ENCODE results near the gene FPR3.
"Not testable (repeated sequence)": the region's sequence is repeated elsewhere in the genome, so short reads cannot be mapped to it uniquely, and the experiment has no call there.

FPR3 gene, protein sequence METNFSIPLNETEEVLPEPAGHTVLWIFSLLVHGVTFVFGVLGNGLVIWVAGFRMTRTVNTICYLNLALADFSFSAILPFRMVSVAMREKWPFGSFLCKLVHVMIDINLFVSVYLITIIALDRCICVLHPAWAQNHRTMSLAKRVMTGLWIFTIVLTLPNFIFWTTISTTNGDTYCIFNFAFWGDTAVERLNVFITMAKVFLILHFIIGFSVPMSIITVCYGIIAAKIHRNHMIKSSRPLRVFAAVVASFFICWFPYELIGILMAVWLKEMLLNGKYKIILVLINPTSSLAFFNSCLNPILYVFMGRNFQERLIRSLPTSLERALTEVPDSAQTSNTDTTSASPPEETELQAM

DNA sequence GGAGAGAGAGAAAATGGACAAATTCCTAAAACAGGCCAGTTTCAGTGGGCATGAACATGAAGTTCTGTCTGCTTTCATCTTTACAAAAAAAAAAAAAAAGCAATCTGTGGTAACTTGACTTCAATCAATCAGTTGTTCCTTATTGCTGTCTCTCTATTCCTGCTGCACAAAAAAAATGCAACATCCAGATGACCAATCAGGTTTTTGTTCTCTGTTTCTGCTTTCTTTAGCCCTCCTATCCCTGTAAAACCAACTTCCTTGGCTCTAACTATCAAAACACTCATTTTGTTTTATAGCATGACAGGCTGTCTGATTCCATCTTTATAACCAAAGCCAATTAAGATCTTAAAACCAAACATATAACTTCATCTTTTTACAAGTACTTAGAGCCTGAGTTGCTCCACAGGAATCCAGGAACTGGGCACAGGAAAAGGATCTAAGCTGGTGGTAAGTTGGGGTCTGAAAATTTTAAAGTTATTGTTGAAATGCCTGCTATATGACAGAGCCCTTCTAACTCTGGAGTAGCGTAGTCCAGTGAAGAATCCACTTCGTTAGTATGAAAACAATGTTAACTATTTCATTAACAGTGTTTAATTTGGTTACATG lies at the start of gene FPR3:
FPR3 (plus strand) TSS at position 273 of the 606 bp plus-strand sequence. CDS start 28,592 bp downstream, outside the sequence.
- no peak for DNase-seq

DNA sequence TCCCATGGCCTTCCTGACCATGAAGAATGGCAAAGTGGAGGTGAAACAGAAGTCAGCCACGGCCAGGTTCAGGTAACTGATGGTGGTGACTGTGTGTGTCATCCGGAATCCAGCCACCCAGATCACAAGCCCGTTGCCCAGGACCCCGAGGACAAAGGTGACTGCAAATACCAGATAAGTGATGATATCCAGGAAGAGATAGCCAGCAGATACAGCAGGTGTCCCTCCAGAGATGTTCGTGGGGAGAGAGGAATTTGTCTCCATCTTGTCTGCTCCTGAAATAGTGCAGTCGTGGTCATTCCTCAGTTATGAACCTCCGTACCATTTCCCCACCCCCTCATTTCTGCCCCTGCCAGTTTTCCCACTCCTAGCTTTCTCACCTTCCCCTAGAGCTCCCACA lies 48.2 kb upstream of the FPR3 start:
- no peak for DNase-seq

DNA sequence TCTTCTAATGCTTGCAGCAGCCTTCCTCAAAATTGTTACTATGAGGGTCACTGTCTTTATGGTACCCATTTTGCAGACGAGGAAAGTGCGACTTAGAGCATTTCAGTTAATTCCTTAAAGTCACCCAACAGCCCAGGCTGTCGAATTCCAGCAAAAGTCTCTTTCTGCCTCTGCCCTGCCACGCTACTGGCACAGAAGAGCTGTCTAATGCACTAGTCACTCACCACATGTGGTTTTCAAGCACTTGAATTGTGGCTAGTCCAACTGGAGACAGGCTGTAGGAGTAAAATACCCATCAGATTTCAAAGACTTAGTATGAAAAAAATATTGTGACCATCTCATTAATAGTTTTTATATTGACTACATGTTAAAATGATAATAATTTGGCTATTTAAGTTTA lies 45.0 kb upstream of the FPR3 start:
- no peak for DNase-seq

DNA sequence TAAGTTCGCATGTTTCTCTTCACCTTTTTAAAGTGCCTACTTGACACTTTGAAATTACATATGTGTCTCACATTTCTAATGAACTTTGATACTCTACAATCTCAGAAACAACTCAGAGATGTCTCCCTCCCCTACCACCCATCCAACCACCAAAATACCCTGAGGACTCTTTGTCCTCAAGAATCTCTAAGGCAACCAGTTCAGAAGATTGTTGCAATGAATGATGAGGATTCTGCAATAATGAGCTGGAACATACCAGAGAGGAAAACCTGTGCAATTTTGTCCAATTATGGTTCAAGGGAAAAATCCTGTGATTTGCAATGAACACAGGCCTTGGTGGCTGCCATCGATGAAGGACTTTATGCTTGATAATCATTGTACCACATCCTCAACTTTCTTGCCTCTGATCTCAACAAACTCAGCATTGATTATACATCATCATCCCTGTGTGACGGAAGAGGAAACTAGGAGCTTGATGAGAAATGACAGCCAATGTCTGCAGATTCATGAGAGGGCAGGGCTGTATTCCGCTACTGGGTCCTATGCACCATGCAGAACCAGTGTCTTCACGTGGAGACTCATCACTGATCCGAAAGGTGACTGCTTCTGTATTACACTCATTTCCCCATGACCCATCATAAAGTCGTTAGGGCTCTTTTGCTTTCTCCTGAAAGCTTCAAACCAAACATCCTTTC lies 44.4 kb upstream of the FPR3 start:
- DNase-seq: no peak

DNA sequence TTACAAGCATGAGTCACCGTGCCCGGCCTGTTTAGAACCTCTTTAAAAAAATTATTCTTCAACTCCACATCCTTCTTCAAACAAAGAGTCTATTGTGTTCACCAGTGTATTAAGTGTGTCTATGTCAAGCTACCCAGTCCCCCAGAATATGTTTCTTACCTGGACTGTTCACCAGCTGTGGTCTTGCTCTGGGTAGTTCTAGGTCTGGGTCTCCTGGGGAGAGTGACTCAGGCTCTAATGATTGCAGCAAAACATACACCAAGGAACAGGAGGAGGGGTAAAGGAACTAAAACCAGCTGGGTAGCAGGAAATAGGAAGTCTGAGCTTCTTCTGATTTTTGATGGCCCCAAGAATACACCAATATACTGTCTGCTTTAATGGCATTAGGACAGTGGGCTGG lies 43.3 kb upstream of the FPR3 start, which contains the start of gene FPR1:
FPR1 (minus strand) TSS at position 224 of the 400 bp plus-strand sequence. CDS start 4,884 bp downstream, outside the sequence.
- DNase-seq: no peak

DNA sequence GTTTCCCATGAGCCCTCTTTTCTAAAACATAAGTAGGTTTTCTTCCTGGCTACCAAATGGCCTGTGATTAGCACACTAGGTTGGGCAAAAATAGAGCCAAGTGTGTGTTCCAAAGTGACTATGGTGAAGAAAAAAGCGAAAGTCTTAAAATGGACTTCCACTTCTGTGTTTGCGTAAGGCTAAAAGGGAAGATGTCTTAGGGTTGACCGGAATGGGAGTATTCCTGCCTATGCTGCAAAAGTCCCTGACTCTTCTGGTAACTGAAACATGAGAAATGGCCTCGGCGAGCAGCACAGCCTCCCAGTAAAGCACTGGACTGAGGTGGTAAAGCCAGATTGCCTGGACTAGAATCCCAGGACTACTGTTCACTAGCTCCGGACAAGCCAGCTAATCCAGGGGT lies 40.8 kb upstream of the FPR3 start:
- no peak for DNase-seq

DNA sequence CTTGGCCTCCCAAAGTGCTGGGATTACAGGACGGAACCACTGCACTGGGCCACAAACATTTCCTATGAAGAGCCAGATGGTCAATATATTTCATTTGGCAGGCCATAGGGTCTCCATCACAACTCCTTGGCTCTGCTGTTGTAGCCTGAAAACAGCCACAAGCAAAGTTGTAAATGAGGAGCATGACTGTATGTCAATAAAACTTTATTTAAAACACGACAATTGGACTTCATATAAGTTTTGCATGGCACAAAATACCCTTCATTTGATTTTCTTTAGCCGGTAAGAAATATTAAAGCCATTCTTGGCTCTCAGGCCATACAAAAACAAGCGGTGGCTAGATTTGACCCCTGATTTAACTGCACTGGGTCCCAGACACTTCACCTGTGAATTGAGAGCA lies 40.2 kb upstream of the FPR3 start:
- DNase-seq: no peak

DNA sequence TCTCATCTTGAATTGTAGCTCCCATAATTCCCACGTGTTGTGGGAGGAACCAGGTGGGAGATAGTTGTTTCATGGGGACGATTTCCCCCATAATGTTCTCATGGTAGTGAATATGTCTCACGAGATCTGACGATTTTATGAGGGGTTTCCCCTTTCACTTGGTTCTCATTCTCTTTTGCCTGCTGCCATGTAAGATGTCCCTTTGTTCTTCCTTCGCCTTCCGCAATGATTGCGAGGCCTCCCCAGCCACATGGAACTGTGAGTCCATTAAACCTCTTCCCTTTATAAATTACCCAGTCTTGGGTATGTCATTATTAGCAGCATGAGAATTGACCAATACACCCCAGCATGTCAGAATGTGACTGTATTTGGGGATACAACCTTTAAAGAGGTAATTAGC lies 39.4 kb upstream of the FPR3 start:
- DNase-seq: no peak

DNA sequence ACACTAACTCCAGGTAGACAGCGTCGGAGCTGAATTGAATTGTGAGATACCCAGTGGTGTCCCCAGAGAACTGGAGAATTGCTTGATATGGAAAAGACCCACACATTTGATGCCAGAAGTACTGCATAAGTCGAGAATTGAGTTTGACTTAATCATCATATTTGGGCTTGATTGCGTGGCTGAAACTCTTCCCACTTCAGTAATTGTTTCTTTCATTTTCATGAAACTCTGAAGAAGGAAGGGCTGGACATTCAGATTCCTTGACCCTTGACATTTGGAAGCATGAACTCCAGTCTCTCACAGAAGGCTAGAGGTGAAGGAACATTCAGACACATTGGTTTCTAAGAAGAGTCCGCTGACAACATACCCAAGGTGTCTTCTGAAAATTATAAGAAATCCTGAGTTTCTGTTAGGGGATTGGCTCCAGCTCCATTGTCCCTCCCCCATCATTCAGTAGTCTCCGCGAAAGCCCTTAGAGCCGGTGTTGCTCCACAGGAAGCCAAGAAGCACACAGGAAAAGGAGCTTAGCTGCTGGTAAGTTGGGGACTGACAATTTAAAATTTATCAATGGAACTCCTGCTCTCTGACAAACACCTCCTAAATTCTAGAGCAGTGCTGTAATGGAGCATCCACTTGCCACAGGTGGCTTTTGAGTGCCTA lies 34.1 kb upstream of the FPR3 start, which contains the start of gene FPR2:
FPR2 (plus strand) TSS at position 484 of the 660 bp plus-strand sequence. CDS start 7,479 bp downstream, outside the sequence.
- no peak for DNase-seq

DNA sequence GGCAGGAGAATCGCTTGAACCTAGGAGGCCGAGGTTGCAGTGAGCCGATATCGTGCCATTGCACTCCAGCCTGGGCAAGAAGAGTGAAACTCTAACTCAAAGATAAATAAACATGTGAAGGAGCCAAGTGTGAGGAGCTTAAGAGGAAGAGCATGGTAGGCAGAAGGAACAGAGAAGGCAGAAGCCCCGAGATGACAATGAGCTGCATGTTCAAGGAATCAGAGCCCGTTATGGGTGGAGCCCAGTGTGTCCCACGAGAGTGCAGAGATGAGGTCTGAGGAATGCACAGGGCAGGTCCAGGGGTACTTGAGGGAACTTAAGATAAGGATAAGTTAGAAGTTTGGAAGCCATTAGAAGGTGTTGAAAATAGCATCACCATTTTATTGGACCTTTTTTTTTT lies 33.3 kb upstream of the FPR3 start:
- no peak for DNase-seq

DNA sequence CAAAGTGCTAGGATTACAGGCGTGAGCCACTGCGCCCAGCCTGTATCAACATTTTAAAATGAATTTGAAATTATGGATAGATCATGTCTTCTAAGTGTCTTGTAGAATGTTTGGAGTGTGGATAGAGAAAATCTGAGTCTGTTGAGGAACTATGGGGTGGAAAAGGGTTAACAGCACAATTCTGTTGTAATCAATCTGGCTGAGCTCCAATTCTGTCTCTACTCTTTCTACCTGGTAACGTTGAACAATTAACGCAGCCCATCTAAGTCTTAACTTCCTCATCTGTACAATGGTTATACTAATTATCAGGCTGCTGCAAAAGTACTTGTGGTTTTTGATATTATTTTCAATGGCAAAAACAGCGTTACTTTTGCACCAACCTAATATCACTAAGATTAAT lies 29.9 kb upstream of the FPR3 start:
- no peak for DNase-seq

DNA sequence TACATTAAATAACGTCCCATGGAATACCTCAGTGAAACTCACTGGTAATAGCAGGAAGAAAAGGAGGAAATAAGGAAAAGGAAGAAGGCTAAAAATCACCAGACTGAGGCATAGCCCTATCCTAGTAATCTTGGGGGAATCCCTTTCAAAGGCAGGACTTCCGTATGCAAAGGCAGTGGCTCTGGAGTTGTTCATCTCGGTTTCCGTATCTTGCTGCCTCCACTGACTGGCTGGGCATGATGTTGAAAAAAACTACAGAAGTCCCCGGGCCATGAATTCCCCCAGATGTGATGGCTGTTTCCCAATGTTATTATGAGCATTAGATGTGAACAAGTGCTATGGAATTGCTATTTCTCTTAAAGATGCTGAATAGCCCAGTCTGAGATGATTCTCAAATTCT lies 28.5 kb upstream of the FPR3 start:
- no peak for DNase-seq

DNA sequence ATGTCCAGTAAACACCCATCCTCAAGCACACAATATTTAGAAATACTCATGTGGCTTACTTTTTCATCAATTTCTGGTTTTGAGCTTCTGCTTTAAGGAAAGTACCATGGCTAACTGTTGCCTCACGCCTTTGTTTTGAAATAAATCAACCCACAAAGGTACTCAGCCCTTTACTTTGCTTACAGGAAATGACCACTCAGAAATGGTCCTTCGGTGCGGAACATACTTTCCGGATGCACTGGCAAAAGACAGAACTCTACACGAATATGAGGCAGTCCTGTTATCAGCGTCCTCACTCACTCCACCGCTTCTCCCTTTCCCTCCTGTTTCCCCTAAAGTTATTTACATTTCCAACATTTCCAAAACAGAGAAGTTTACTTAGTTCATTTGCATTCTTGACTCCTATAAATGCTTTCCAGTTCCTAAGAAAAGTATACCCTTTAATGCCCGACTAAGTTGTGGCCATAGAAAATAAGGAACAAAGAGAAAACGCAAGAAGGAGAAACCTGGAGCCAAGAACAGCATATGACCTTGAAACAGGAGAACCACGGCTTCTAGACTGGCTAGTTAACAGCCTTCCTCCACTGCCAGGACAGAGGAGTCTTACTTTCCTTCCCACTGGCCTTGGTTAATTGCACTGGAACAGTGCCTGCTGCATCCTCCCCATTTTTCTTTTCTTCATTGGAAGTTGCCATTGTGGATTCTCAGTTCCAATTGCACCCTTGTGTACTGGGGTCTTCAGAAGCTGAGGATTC lies 23.4 kb upstream of the FPR3 start:
- no peak for DNase-seq

DNA sequence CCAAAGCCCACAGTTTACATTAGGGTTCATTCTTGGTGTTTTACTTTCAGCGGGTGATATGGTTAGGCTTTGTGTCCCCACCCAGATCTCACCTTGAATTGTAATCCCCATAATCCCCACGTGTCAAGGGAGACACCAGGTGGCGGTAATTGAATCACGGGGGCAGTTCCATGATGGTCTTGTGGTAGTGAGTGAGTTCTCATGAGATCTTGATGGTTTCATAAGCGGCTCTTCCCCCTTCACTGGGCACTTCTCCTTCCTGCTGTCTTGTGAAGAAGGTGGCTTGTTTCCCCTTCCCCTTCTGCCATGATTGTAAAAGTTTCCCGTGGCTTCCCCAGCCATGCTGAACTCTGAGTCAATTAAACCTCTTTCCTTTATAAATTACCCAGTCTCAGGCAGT lies 22.0 kb upstream of the FPR3 start:
- no peak for DNase-seq

DNA sequence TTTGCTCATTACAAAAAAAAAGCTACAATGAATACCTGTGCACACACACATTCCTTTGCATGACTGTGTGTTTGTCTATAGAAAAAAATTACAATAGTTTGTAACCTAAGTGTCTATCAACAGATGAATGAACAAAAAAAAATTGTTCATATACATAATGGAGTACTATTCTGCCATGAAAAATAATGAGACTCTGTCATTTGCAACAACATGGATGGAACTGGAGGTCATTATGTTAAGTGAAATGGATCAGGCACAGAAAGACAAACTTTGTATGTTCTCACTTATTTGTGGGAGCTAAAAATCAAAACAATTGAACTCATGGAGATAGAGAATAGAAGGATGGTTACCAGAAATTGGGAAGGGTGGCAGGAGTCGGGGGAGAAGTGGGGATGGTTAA lies 18.4 kb upstream of the FPR3 start:
- not testable (repeated sequence) for DNase-seq

DNA sequence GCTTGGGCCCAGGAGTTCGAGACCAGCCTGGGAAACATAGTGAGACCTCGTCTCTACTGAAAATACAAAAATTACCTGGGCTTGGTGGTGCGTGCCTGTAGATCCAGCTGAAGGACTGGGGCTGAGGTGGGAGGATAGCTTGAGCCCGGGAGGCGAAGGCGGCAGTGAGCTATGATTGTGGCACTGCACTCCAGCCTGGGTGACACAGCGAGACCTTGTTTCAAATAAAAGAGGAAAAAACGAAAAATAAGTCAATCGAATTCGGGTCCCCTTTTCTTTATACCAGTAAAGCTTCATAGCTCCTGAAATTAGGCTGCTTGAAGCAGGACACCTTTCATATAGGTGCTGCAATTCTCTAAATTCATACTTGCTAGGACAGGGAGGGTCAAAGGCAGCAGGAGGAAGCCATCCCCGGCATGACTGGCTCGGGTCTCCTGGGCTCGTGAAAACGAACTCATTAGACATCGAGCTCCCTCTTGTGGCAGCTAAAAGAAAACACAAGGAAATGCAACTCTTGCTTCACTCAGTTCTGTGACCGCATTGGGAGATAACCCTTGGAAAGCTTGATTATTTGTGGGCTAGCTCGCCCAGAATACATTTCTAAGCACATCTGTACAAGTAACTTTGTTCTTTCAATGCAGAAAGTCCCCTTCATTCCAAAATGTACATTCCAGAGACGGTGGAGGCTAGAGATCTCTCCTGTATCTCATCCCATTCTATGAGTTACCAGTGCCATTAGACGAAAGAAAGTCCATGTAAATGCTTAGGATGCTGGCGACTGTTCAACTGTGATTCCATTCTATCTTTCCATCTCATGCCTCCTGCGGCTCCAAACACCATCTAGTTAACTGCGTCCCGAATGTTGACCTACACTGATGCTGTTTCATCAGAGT lies 17.1 kb upstream of the FPR3 start:
- DNase-seq: peak in 1 of 2 donors; percentile 54

DNA sequence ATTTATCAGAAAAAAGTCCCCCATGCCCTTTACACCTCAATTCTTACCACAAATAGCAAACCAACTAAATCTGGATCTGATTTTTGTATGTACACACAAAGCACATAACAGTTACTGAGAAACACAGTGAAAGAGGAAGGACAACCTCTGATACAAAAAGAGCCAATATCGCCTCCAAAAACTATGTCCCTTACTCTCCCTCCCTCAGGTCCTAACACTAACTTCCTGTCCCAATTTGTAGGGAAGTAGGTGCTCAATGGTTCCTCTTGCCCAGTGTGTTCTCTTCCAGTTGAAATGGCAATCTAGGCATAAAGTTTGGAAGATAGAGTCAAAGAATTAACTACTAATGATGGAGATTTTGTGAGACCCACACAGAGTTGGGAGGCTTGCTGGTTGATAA lies 15.8 kb upstream of the FPR3 start:
- no peak for DNase-seq

DNA sequence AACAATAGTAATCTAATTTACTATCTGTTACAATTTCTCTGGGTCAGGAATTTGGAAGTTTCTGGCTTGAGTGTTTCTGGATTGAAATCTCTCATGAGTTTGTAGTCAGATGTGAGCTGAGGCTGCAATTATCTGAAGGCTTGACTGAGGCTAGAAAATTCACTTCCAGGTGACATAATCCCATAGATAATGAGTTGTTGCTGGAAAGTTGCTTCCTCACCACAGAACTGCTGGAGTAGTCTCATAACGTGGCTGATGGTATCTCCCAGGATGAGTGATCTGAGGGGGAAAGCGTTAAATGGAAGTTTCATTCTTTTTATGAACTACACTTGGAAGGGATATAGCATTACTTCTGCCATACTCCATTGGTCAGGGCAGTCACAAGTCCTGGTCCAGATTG lies 15.3 kb upstream of the FPR3 start:
- no peak for DNase-seq

DNA sequence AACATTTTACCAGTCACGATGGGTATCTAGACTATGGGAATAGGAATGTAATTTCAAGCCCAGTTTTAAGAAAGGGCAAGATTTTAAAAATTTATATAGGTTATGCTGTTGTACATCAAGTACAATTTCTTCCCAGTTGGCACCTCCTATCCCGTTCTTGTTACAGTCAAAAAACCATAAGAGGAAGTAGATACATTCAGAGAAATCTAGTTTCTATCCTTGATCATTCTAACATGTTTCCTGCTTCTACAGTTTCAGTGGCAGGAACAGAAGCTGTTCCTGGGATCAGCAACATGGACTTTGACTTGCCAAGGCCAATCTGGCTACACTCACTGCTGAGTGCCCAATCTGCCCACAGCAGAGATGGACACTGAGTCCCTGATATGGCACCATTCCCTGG lies 14.7 kb upstream of the FPR3 start:
- DNase-seq: no peak

DNA sequence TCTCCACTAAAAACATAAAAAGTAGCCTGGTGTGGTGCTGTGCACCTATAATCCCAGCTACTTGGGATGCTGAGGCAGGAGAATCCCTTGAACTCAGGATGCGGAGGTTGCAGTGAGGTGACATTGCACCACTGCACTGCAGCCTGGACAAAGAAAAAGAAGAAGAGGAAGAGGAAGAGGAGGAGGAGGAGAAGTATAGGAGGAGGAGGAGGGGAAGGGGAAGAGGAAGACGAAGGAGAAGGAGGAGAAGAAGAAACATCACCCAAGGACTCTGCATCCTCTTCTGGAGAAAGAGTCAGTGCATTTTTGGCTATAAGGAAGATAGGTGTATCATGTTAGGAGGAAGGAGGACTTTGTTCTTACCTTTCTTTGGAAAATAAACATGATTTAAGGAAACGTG lies 13.0 kb upstream of the FPR3 start:
- DNase-seq: no peak

DNA sequence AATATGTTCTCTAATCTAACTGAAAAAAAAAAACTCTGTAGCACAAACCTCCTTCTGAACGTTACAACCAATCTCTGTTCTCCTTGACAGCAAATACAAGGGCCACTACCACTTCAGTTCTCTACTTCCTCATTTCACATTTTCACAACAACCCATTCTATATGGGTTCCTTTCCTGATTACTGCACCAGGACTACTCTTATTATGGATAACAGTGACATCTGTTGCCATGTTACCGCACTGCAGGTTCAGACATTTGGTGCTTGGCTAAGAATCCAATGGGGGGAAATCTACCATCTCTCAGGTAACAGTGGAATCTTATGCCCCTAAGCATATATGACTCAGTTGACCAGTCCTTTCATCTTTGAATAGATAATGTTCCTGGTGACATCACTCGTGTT lies 11.6 kb upstream of the FPR3 start:
- peak in 1 of 2 donors; percentile 52 for DNase-seq
